HG03354 (cell line): ENCODE results near the gene SHROOM3.
A peak's percentile ranks its signal among the peaks of the same experiment; 100 is the strongest.

Experiments used
- ATAC-seq: cut with Tn5 transposase; IDR thresholded peaks from one replicate; pipeline ENCODE4 v1.9.1; 2021; ENCODE audit warnings: mild to moderate bottlenecking; ENCODE audit not compliant: unreplicated experiment, poor library complexity, severe bottlenecking

SHROOM3 gene

DNA sequence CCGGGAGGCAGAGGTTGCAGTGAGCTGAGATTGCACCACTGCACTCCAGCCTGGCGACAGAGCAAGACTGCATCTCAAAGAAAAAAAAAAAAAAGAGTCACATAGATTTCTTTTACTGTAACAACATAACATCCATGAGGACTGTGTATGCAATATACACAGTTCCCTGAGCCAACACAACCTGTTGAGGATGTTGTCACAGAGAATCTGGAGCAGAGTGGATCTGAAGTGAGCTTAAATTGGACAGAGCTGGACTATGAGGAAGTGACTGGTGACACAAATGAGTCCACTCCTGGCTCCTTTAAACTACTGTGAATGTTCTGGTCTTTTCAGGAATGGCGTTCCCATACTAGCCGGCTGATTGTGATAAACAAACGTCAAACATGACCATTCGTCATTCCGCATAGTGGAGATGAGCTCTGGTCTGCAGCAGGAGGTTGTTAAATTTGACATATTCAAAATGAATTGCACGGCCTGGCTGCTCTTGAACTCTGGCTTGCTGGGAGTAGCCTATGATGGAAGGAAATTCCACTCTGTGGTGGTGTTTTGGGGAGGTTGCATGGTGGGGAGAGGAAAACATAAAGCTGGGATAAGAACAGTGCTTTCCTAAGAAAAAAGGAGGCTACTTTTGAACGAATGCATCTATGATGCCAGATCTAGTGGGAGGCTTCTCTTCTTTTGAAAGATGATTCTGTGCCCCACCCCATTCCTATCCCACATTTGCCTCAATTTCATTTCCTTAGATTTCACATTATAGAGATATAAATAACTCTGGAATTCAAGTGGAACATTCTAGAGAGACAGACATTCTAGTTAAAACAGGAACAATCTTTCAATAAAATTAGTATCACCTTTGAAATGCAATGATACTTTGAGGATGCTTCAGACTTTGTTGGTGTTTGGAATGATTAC lies 149.5 kb downstream of the SHROOM3 start:
- ATAC-seq: no peak

DNA sequence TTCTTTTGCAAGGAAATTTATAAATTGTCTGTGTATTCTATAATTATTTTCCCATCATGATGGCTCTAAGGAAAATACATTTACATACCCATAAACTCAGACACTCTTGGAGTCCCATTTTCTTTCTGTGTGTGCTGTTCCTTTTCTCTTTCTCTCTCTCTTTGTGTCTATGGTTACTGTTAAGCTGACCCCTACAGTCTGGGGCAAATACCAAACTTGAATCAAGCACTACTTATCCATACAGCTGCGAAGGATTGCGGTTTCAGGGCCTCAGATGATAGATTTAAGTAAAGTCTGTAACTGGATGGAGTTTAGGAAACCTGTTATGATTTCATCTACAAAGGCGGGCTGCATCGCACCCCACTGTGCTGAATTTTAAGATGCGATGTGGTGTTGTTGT lies 150.2 kb downstream of the SHROOM3 start:
- no peak for ATAC-seq

DNA sequence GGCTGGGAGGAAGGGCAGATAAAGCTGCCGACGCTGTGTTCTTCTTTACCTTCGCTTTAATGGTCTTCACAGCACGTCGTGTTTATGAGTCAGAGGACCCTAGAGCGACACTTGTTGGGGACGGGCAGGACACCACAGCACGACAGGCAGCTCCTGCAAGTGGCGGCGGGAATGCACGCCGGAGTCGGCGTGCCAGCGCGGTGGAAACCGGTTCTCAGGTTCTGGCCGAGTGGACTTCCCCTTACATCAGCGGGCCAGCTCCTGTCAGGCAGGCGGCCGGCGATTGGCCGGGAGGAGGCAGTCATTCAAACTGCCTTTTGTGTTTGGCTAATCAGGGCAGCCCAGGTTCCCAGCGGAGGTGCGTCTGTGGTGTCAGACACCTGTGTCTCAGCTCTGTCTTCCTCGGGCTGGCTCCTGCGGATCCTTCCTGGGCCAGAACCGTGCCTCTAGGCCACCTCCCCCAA lies 150.9 kb downstream of the SHROOM3 start:
- peak; percentile 85 for ATAC-seq

DNA sequence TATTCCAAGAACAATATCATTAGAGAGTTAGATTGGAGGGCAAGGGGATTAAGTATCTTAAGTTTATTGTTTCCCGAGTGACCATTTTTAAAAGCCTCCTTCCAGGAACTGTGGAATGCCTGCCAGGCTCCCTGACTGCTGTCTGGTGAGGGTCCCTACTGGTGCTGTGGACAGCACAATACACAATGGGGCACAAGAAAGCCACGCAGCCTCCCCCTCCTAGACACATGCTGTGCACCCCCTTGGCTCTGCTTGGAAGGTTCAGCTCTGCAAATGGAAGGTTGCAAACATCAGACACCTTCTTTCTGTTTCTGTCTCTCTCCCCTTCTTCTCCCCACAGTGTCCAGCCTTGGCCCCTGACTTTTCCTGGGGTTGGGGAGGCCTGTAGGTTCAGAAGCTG lies 153.2 kb downstream of the SHROOM3 start:
- no peak for ATAC-seq

DNA sequence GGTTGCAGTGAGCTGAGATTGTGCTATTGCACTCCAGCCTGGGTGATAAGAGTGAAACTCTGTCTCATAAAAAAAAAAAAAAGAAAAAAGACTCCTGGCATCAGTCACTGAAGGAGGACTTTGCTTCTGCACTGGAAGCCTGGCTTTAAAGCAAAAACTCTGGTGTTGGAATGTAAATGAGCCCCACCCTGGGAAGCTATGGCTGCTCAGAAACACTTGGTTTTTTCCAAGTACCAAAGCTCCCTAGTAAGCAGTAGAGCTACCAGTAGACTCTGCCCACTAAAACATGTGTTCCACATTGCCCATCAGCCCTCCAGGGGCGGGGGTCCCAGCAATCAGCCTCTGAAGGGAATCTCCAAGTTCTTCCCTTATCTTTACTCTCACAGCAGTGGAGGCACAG lies 154.4 kb downstream of the SHROOM3 start:
- ATAC-seq: no peak

DNA sequence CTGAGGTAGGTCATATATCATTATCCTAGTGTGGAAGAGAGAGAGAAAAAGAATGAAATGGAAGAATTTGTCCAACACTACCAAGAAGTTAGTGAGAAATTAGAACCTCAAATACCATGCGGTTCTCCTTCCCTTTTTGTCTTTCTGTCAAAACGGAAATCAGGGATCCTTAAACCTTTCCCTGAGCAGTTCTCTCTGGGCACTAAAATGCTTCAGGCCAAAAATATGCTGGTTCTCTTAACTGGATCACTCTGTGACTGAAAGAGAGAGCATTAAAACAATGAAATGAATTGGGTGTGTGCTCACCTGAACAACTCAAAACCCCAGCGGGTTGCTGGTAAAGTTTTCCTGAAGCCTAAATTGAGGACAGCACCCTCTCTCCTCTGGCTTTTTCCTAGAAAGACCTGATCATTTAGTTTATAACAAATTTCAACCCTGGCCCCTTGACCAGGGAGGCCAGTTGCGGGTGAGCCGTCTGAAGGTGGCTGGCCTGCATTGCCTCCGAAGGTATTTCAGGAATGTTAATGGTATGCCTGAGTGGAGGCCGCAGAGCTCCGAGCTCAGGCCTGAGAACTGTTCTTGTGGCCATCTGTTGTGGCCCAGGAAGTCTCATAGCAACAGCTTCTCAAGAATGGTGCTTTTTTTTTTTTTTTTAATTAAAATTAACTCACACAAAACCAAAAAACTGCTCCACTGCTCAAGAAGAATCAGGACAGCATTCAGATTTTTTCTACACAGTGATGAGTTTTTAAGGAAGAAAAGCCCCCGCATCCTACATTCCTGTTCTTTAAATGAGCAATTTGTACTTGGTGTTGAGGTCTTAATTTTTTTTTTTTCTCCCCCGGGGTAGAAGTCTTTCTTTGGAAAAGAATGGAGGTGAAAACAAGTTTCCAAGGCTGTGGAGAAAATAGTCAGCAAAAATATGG lies 155.1 kb downstream of the SHROOM3 start:
- ATAC-seq: no peak

DNA sequence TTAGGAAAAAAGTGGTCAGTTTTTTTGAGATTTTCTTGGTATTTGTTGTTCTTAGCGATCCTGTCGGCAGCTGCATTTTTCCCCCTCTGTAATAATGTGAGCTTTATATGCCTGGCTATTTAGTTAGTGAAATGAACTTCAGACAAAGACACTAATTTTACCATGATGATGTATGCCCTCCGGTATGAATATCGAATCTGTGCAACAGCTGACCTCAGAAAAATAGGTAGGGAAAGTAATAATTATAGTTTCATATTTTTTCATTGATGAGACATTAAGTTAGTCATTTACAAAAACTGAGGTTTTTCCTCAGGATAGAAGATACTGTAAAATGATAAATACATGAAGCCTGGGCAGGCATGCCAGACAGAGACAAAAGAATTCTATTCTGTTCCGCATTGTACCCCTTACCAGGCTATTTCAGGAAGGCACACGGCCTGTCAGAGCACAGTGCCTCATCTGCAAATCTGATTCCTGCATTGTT lies 155.8 kb downstream of the SHROOM3 start:
- no peak for ATAC-seq

DNA sequence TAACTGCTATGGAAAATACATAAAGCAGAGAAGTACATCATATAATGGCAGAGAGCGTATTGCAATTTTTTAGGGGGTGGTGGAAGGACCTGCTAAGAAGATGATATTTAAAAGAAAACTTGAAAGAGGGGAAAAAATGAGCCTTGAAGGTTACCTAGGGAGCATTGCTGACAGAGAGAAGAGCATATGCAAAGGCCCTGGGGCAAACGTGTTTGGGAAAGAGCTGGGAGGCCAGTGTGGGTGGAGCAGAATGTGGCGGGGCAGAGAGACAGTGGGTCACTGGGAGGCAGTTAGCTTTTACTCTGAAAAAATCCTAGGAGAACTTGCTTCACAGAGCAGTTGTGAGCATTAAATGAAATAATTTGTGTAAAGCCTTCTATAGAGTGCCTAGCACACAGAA lies 157.0 kb downstream of the SHROOM3 start:
- ATAC-seq: no peak

DNA sequence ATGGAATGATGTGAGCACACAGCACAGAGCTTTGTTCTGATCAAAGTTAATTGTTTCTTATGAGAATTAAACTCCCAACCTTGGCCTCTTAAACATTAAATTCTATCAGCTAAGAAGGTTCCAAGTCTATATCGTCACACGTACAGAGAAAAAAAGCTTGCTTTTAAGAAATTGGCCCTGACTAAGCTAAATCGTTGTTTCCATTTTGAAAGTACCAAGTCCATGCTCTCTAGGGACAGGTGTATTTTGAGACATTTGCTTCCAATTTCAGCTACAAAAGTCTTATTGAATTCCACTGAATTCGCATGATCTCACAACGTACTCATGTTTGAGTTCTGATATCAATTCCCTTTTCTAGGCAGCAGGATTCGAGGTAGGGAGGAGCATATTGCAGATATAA lies 157.4 kb downstream of the SHROOM3 start:
- no peak for ATAC-seq

DNA sequence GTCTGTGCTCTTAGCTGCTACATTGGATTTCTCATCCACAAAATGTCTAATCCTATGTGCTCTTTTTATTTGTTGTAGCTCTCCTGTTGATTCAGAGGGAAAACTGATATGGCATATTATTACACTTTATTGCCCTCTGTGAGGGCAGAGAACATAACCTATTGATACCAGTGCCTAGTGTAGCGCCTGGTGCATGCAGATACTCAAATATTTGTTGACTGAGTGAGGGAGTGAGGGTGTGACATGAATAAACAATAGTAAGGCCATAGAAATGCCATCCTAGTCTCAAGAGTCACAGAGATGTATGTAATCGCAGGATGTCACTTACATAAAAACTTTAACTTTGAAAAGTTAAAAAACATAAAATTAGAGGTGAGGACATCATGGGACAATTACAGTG lies 159.1 kb downstream of the SHROOM3 start:
- ATAC-seq: no peak

DNA sequence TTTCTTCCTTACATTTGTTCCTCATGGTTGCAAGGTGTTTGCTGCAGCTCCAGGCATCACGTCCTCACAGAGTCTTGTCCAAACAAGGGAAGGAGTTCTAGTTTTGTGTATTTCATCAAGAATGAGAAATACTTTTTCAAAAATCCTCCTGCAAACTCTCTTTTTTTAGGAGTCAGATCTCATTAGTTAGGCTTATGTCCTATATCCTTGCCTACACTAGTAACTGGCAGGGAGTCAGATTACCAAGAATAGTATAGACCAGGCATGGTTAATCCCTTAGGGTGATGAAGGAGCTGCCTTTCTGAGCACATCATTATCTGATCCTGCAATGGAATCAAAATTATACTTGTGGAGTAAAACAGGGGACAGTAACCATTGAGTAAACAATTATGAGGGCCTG lies 160.4 kb downstream of the SHROOM3 start:
- no peak for ATAC-seq

DNA sequence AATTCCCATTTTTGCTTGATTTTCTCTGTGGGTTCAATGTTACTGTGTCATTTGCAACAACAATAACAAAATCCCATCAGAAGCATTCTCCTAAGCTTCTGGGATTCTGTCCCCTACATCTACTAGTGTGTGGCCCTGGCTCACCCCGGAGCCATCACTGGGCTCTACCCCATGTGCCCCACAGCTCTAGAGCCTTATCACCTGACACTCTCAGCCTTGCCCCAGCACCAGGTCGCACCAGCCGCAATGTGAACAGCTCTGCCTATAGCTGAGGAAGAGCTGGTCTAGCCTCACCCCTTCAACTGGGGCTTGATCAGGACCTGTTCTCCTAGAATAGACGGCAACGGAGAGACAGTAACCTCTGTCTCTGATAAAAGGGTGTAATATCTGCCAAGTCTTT lies 161.7 kb downstream of the SHROOM3 start:
- ATAC-seq: no peak

DNA sequence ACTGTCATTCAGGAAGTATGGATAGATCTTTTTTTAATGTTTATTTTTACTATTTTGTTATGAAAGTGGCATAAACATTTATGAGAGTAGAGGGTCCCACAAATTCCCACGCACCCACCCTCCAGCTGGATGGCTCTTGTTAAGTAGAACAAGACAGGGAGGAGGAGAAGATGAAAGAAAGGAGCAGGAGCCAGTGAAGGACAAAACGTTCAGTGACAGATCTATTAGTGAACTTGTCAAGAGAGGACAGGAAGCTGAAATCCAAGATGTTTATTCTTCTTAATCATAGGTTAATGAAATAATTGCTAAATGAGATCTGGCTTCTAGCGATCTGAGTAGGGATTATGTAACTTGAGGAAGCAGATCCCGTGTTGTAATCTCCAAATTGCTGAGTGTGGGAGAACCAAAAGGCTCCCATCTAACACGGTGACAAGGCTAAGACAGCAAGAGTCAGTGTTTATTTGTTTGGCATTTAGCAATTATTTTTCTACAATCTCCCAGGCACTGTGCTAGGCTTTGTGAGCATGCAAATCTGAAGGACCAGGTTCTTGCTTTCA lies 162.5 kb downstream of the SHROOM3 start:
- ATAC-seq: no peak

DNA sequence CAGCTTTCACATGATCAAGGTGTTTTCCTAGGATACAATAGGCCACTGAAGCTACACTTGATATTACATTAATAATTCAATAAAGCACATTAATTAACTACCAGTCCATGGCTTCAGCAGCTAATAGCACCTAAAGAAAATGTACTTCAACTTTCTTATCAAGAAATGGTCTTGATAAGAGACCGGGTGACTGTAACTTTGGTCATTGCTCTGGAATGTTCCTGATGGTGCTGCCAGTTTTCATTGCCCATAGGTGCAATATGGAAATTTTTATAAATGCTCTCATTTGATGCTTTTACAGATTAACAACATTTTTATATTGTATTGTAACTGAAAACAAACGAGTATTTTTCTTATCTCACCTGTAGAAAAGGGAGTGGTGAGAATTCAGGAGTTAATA lies 165.4 kb downstream of the SHROOM3 start:
- ATAC-seq: no peak

DNA sequence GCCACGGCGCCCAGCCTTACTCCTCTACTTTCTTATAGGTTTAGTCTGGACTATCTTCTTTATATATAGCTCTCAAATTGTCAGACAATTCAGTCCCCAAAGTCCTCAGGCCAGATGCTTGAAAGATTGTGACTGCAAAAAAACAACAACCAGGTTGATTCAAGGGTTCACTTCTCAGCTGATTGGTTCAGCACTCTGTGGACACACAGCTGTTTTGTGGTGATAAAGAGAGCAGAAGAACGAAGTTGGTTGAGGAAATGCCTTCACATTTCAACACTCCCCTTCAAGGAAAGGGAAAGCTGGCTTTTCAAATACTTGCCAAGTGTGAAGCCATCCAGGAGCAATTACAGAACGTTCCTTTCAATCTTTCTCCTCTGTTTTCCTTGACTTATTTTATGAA lies 166.8 kb downstream of the SHROOM3 start:
- ATAC-seq: no peak

DNA sequence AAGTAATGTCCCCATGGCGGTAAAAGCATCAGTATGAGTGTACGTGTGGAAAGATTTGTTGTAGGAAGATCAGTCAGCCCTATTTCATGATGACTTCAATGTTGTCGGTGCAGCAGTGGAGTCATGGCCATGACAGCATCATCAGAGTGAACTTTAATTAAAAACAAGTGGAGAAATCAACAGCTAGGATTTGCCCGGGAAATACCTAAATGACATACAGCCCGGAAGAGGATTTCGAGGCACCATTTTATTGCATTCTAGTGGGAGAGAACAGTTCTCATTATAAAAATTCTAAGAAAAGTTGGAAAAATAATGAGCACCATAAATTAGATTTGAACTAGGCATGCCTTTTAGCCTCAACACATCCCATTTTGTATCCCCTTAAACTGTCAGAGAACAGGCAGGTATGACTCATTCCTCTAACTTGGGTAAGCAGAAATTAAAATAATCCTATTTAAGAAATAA lies 170.1 kb downstream of the SHROOM3 start:
- no peak for ATAC-seq

DNA sequence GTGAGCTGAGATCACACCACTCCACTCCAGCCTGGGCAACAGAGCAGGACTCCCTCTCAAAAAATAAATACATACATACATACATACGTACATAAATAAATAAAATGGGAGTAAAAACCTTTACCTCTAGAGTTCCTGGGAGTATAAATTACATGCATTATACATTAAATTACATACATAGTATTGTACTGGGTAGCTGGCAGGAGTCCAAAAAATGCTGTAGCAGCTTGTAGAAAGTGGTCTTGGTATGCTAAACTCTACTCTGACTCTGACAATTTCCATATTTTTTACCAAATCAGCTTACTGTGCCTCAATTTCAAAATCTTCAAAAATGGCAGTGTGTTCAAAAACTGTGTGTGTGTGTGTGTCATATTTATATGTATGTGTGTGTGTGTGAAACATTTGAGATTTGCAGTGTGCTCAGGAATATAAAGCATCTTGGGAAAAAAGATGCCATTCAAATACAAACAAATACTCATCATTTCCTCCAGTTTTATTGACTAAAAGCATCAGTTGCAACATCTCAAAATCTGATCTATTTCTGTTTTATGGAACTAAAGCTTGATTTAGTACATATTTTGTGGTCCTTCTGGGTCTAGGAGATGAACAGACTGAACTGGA lies 171.7 kb downstream of the SHROOM3 start:
- no peak for ATAC-seq

DNA sequence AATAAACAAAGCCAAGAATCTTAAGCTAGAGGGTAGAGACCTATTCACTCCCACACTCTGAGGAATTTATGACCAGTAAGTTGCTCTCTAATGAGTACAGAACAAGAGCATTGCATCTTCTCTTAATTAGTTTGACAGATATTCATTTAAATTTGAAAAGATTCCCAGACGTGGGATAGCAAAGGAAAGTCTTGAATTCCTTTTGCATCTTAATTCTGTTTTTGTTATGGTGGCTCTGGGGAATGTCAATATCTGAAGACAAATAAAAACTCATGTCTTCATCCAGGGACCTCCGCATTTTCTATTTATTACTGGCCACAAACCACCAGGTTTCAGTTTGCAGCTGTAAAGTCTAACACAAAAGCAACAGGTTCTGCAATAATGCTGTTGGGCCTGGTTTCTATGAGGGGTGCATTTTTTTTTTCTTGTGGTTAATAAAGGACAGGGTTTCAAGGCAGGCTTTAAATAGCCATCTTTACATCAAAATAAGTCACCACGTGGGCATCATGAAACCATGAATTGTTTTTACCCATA lies 172.3 kb downstream of the SHROOM3 start:
- ATAC-seq: peak; percentile 93

DNA sequence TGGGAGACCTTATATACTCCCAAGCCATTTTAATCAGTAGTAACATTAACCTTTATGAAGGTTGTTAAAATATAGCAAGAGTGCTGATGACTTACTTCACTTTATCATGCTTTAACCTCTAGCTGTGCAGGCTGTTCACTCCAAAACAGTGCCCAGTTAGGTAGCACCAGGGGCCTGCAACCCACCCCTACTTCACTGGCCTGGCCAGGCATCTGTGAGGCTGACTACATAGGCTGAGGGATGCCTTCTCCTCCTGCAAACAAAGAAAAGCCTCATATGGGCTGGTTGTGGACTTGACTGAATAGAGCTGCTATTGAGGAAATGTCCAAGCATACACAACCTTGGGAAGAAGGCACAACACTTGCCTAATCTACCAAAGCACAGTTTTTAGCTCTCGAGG lies 172.8 kb downstream of the SHROOM3 start:
- ATAC-seq: no peak
